Testis (tissue), 3 donors: ENCODE data around the gene FOS. TPM values are rescaled to one million over a fixed set of nuclear protein-coding genes. Genes with fewer than 3 reads are reported as not detected.

ENCODE experiments used
- DNase-seq: peaks from one replicate; pipeline ENCODE4 v3.0.0-alpha.2; 2019
- H3K27ac ChIP-seq, 2 donors: fragments of 200-600 bp; sonication (generic); one replicate each; pipeline ENCODE4 v1.5.1; 2019
- H3K27me3 ChIP-seq: fragments of 200-600 bp; sonication (generic); one replicate; pipeline ENCODE4 v1.5.1; 2019
- H3K36me3 ChIP-seq: fragments of 200-600 bp; sonication (generic); one replicate; pipeline ENCODE4 v1.5.1; 2017; ENCODE audit warnings: low read depth; ENCODE audit errors: missing control alignments
- H3K4me1 ChIP-seq: fragments of 200-600 bp; sonication (generic); one replicate; pipeline ENCODE4 v1.5.1; 2019
- H3K4me3 ChIP-seq, 2 donors: fragments of 200-600 bp; sonication (generic); one replicate each; pipeline ENCODE4 v1.5.1; 2017 to 2019
- H3K9me3 ChIP-seq: fragments of 200-600 bp; sonication (generic); one replicate; pipeline ENCODE4 v1.5.1; 2017
- CTCF ChIP-seq, 3 experiments: fragments of 450-650 bp in 2 of 3; fragments of 200-600 bp in 1 of 3; sonication (generic) in 1 of 3; IDR thresholded peaks; one replicate each; pipeline ENCODE4 v1.5.1; 2016 to 2019; ENCODE audit warnings: antibody characterized with exemption in 3 of 3, mild to moderate bottlenecking in 2 of 3, moderate library complexity in 1 of 3
- POLR2A ChIP-seq: fragments of 450-650 bp; IDR thresholded peaks from one replicate; pipeline ENCODE4 v1.6.1; 2017; ENCODE audit warnings: antibody characterized with exemption, mild to moderate bottlenecking, moderate library complexity
- WGBS, 2 donors: methylation state at CpG; one replicate each; pipeline ENCODE4 v1.1.5; 2018; 5-methylcytosine and 5-hydroxymethylcytosine counted together
- intact Hi-C: fragments of 100-400 bp; cut with DNase I; formaldehyde crosslinking; loops from one replicate; pipeline ENCODE4 v1.15.1; 2023; ENCODE audit warnings: low total_unique reads
- polyA plus RNA-seq: library from polyadenylated mRNA; stranded (reverse); fragments of 350-450 nt; fragmentation: Illumina TruSeq; extraction: RNeasy Lipid Tissue Mini Kit (QIAGEN cat#74804); gene quantifications from one replicate; pipeline ENCODE4 v1.2.3, GENCODE V29; 2014; ENCODE audit warnings: low read depth, low replicate concordance; ENCODE audit not compliant: insufficient read depth
- total RNA-seq, 2 donors: library from RNA; depleted of rRNA; stranded (reverse); fragments of >200 nt; gene quantifications; one replicate each; pipeline ENCODE4 v1.2.3, GENCODE V29; 2016

FOS gene
- total and polyA plus RNA-seq, 3 donors from 2014 or later: 44.2 to 247 (median 66.1) TPM

GRCh38 chr14:75318353-75318752 is 39.7 kb downstream of the FOS start:
- DNase-seq: no peak
- H3K36me3 ChIP-seq: no peaks in the 10 kb centered on the region
- H3K27me3 ChIP-seq: no peaks in the 10 kb centered on the region
- intact Hi-C loops: loop anchor here (10.0 kb wide), 1 partner anchor 246 kb away; no protein-coding TSS in a partner anchor
- no peak overlapping the region for H3K4me3 ChIP-seq
- peaks cover 9% of the 10 kb centered on the region for H3K4me1 ChIP-seq
- no peak overlapping the region for H3K27ac ChIP-seq
- TF ChIP-seq CTCF (IDR thresholded peaks at IDR 0.05) (no peak), POLR2A (no peak)
- H3K9me3 ChIP-seq: no peaks in the 10 kb centered on the region

- H3K9me3 ChIP-seq: no peaks in the 10 kb centered on the region
- DNase-seq: no peak
- TF ChIP-seq CTCF (IDR thresholded peaks at IDR 0.05): no peak
- TF ChIP-seq POLR2A: no peak
- no peaks in the 10 kb centered on the region for H3K36me3 ChIP-seq
- intact Hi-C loops: loop anchor here (10.0 kb wide), 1 partner anchor 246 kb away; no protein-coding TSS in a partner anchor
- no peaks in the 10 kb centered on the region for H3K27me3 ChIP-seq
- 90 to 94% methylated on average over 2 of the region's 2 CpGs for WGBS, 2 donors
- H3K27ac ChIP-seq: no peak overlapping the region
- peaks cover 9% of the 10 kb centered on the region for H3K4me1 ChIP-seq
- H3K4me3 ChIP-seq: no peak overlapping the region
Observed at GRCh38 chr14:75319021-75319420, 40.4 kb downstream of the FOS start.

GRCh38 chr14:75320196-75320595 is 41.6 kb downstream of the FOS start:
- no peak overlapping the region for H3K4me3 ChIP-seq
- intact Hi-C loops: no loop called here
- no peaks in the 10 kb centered on the region for H3K27me3 ChIP-seq
- H3K36me3 ChIP-seq: no peaks in the 10 kb centered on the region
- H3K4me1 ChIP-seq: peaks cover 4% of the 10 kb centered on the region
- no peak overlapping the region for H3K27ac ChIP-seq
- H3K9me3 ChIP-seq: no peaks in the 10 kb centered on the region
- 39 to 55% methylated on average over 5 to 7 of the region's 7 CpGs for WGBS, 2 donors
- TF ChIP-seq CTCF (IDR thresholded peaks at IDR 0.05) (no peak), POLR2A (no peak)
- no peak for DNase-seq

- Histone ChIP-seq H3K9me3 (no peaks in the 10 kb centered on the region), H3K36me3 (no peaks in the 10 kb centered on the region), H3K4me3 (no peak overlapping the region), H3K27ac (no peak overlapping the region), H3K4me1 (no peaks in the 10 kb centered on the region), H3K27me3 (no peaks in the 10 kb centered on the region)
- intact Hi-C loops: no loop called here
- DNase-seq: no peak
- WGBS, 2 donors: 100% methylated on average over 1 of the region's 1 CpG
- TF ChIP-seq CTCF (IDR thresholded peaks at IDR 0.05) (no peak), POLR2A (no peak)
Observed at GRCh38 chr14:75322746-75323145, 44.1 kb downstream of the FOS start.

- intact Hi-C loops: no loop called here
- Histone ChIP-seq H3K4me1 (no peaks in the 10 kb centered on the region), H3K4me3 (no peak overlapping the region), H3K27ac (no peak overlapping the region), H3K9me3 (no peaks in the 10 kb centered on the region), H3K36me3 (no peaks in the 10 kb centered on the region), H3K27me3 (no peaks in the 10 kb centered on the region)
- 66% methylated on average over 6 of the region's 6 CpGs for WGBS, 2 donors
- TF ChIP-seq POLR2A (no peak), CTCF (IDR thresholded peaks at IDR 0.05) (no peak)
- DNase-seq: no peak
Observed at GRCh38 chr14:75323571-75323970, 44.9 kb downstream of the FOS start.
